HepG2 (cell line): ENCODE measurements around the gene CAPZA2.

ENCODE experiments used
- CEBPB ChIP-seq: IDR thresholded peaks from 2 replicates; pipeline ENCODE4 v1.6.1; 2011; ENCODE audit warnings: low read depth, low read length, improper control_type of control experiment, borderline replicate concordance
- CHD2 ChIP-seq: IDR thresholded peaks from 2 replicates; pipeline ENCODE4 v1.6.1; 2011; ENCODE audit warnings: low read depth, low read length, improper control_type of control experiment
- CHD4 ChIP-seq: fragments of 200-600 bp; sonication (generic); IDR thresholded peaks from 2 replicates; pipeline ENCODE4 v1.7.0; 2017; ENCODE audit warnings: mild to moderate bottlenecking, low read length, borderline replicate concordance
- ELF4 ChIP-seq: sonication (generic); formaldehyde crosslinking; IDR thresholded peaks from 2 replicates; pipeline ENCODE4 v1.5.0; 2020; ENCODE audit warnings: missing genetic modification reagents, mild to moderate bottlenecking, moderate library complexity, borderline replicate concordance
- JUN ChIP-seq: sonication (generic); formaldehyde crosslinking; IDR thresholded peaks from 2 replicates; pipeline ENCODE4 v1.4.0; 2020; ENCODE audit warnings: mild to moderate bottlenecking, missing genetic modification reagents
- PCBP1 ChIP-seq: fragments of 200-400 bp; formaldehyde crosslinking; IDR thresholded peaks from 2 replicates; pipeline ENCODE4 v1.6.1; 2017; ENCODE audit warnings: mild to moderate bottlenecking, low read depth, low read length, borderline replicate concordance
- SRSF4 ChIP-seq: fragments of 200-400 bp; formaldehyde crosslinking; IDR thresholded peaks from one replicate; pipeline ENCODE4 v1.6.1; 2018; ENCODE audit warnings: mild to moderate bottlenecking, low read depth, low read length, moderate library complexity; ENCODE audit not compliant: poor library complexity, severe bottlenecking
- TCF7L2 ChIP-seq: IDR thresholded peaks from 2 replicates; pipeline ENCODE4 v1.6.1; 2011; ENCODE audit warnings: mild to moderate bottlenecking, low read depth, low read length, moderate library complexity
- TEAD3 ChIP-seq: optimal IDR thresholded peaks from 2 replicates; pipeline ENCODE3; 2016; ENCODE audit warnings: borderline replicate concordance
- ZNF263 ChIP-seq: sonication (generic); formaldehyde crosslinking; IDR thresholded peaks from 2 replicates; pipeline ENCODE4 v1.4.0; 2020; ENCODE audit warnings: missing genetic modification reagents
- TF ChIP-seq, protein P1 (sequence below): sonication (generic); formaldehyde crosslinking; conservative IDR thresholded peaks from 2 replicates; pipeline ENCODE4 v1.4.0; 2020; ENCODE audit warnings: missing genetic modification reagents
- TF ChIP-seq, protein P2 (sequence below): sonication (generic); formaldehyde crosslinking; IDR thresholded peaks from 2 replicates; pipeline ENCODE4 v1.5.0; 2020; ENCODE audit warnings: mild to moderate bottlenecking, missing genetic modification reagents, moderate library complexity
- TF ChIP-seq, protein P3 (sequence below): sonication (generic); formaldehyde crosslinking; IDR thresholded peaks from 2 replicates; pipeline ENCODE4 v1.5.1; 2020; ENCODE audit warnings: mild to moderate bottlenecking, missing genetic modification reagents, moderate library complexity

DNA sequence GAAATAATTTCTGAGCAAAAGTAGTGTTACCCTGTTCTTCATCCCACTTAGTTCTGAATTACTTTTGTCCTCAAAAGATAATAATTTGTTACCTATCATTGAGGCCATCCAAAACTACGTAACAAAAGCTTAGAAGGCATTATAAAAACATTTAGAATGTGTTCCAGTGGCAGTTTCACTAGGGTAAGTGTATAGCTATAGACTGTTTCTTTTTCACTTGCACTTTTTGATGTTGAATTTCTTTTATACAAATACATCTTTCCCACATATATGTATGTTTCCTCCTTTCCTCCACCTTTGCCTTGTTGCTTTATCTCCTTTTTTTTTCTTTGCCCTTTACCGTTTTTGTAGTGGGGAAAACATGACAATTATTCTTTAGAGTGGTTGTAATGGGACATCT is 33.5 kb downstream of the CAPZA2 start:
- TF ChIP-seq, protein P1, sequence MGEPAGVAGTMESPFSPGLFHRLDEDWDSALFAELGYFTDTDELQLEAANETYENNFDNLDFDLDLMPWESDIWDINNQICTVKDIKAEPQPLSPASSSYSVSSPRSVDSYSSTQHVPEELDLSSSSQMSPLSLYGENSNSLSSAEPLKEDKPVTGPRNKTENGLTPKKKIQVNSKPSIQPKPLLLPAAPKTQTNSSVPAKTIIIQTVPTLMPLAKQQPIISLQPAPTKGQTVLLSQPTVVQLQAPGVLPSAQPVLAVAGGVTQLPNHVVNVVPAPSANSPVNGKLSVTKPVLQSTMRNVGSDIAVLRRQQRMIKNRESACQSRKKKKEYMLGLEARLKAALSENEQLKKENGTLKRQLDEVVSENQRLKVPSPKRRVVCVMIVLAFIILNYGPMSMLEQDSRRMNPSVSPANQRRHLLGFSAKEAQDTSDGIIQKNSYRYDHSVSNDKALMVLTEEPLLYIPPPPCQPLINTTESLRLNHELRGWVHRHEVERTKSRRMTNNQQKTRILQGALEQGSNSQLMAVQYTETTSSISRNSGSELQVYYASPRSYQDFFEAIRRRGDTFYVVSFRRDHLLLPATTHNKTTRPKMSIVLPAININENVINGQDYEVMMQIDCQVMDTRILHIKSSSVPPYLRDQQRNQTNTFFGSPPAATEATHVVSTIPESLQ: no peak
- TF ChIP-seq, protein P2, sequence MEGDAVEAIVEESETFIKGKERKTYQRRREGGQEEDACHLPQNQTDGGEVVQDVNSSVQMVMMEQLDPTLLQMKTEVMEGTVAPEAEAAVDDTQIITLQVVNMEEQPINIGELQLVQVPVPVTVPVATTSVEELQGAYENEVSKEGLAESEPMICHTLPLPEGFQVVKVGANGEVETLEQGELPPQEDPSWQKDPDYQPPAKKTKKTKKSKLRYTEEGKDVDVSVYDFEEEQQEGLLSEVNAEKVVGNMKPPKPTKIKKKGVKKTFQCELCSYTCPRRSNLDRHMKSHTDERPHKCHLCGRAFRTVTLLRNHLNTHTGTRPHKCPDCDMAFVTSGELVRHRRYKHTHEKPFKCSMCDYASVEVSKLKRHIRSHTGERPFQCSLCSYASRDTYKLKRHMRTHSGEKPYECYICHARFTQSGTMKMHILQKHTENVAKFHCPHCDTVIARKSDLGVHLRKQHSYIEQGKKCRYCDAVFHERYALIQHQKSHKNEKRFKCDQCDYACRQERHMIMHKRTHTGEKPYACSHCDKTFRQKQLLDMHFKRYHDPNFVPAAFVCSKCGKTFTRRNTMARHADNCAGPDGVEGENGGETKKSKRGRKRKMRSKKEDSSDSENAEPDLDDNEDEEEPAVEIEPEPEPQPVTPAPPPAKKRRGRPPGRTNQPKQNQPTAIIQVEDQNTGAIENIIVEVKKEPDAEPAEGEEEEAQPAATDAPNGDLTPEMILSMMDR: no peak
- no peak for TF ChIP-seq JUN
- no peak for TF ChIP-seq TCF7L2
- no peak for TF ChIP-seq SRSF4
- TF ChIP-seq ELF4 (CRISPR knock-in tag): no peak
- TF ChIP-seq, protein P3, sequence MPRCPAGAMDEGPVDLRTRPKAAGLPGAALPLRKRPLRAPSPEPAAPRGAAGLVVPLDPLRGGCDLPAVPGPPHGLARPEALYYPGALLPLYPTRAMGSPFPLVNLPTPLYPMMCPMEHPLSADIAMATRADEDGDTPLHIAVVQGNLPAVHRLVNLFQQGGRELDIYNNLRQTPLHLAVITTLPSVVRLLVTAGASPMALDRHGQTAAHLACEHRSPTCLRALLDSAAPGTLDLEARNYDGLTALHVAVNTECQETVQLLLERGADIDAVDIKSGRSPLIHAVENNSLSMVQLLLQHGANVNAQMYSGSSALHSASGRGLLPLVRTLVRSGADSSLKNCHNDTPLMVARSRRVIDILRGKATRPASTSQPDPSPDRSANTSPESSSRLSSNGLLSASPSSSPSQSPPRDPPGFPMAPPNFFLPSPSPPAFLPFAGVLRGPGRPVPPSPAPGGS (CRISPR knock-in tag): no peak
- no peak for TF ChIP-seq TEAD3 (CRISPR knock-in tag)
- no peak for TF ChIP-seq ZNF263 (CRISPR knock-in tag)
- TF ChIP-seq PCBP1: no peak
- TF ChIP-seq CHD4: no peak
- no peak for TF ChIP-seq CEBPB
- TF ChIP-seq CHD2: no peak
